Stimulated activated CD8-positive, alpha-beta memory T cell treated with anti-CD3 and anti-CD28 coated beads, Interleukin-15, amount 100 ng/mL, for 48 hours (primary cell): ENCODE data around the gene TSSC4.
"Not testable (repeated sequence)": the region's sequence is repeated elsewhere in the genome, so short reads cannot be mapped to it uniquely, and the experiment has no call there.

Source experiments
- DNase-seq, 2 donors: peaks; one replicate each; pipeline ENCODE4 v3.0.0-alpha.2; 2020; ENCODE audit warnings: low read depth in 2 of 2

The TSSC4 gene

GRCh38 chr11:2400069-2400761 lies at the start of gene TSSC4:
TSS of gene TSSC4 (plus strand) at chr11:2400750. CDS start at chr11:2402634, 1,884 bp downstream.
- peak; percentile 98 to 100 for DNase-seq

GRCh38 chr11:2351701-2352100 lies 48.8 kb upstream of the TSSC4 start:
- no peak for DNase-seq

- no peak for DNase-seq
Observed at GRCh38 chr11:2352420-2352819, 48.1 kb upstream of the TSSC4 start.

GRCh38 chr11:2355000-2355644 lies 45.4 kb upstream of the TSSC4 start:
- no peak for DNase-seq

GRCh38 chr11:2357246-2357645 lies 43.3 kb upstream of the TSSC4 start:
- DNase-seq, result no peak

- DNase-seq, result not testable (repeated sequence)
Observed at GRCh38 chr11:2357651-2358050, 42.9 kb upstream of the TSSC4 start.

- DNase-seq, result no peak
Observed at GRCh38 chr11:2358754-2359442, 41.7 kb upstream of the TSSC4 start.

- no peak for DNase-seq
Observed at GRCh38 chr11:2359557-2359956, 41.0 kb upstream of the TSSC4 start.

- no peak for DNase-seq
Observed at GRCh38 chr11:2360081-2360642, 40.4 kb upstream of the TSSC4 start.

- no peak for DNase-seq
Observed at GRCh38 chr11:2361565-2361964, 39.0 kb upstream of the TSSC4 start.

GRCh38 chr11:2362414-2362813 lies 38.1 kb upstream of the TSSC4 start:
- no peak for DNase-seq

GRCh38 chr11:2363130-2363529 lies 37.4 kb upstream of the TSSC4 start:
- no peak for DNase-seq

GRCh38 chr11:2363577-2364370 lies 36.8 kb upstream of the TSSC4 start:
- DNase-seq, result no peak

GRCh38 chr11:2364386-2364785 lies 36.2 kb upstream of the TSSC4 start:
- not testable (repeated sequence) for DNase-seq

- DNase-seq, result no peak
Observed at GRCh38 chr11:2365571-2366210, 34.9 kb upstream of the TSSC4 start.

GRCh38 chr11:2366276-2366675 lies 34.3 kb upstream of the TSSC4 start:
- DNase-seq, result no peak

GRCh38 chr11:2366733-2367132 lies 33.8 kb upstream of the TSSC4 start:
- DNase-seq, result no peak

- DNase-seq, result no peak
Observed at GRCh38 chr11:2367266-2368160, 33.0 kb upstream of the TSSC4 start.

GRCh38 chr11:2368178-2368850 lies 32.2 kb upstream of the TSSC4 start:
- no peak for DNase-seq

GRCh38 chr11:2368851-2369180 lies 31.7 kb upstream of the TSSC4 start:
- DNase-seq, result no peak
